ENCODE measurements around the gene TNFAIP8. TPM values are rescaled to one million over a fixed set of nuclear protein-coding genes. Genes with fewer than 3 reads are reported as not detected.
A peak's percentile ranks its signal among the peaks of the same experiment; 100 is the strongest.

TNFAIP8 gene
- total and polyA plus RNA-seq, 9 of the 15 experiments (the other 6 are each of a cell fraction or from before 2014, with no cell fraction given), result 29.9 to 52.2 (median 44.8) TPM

DNA sequence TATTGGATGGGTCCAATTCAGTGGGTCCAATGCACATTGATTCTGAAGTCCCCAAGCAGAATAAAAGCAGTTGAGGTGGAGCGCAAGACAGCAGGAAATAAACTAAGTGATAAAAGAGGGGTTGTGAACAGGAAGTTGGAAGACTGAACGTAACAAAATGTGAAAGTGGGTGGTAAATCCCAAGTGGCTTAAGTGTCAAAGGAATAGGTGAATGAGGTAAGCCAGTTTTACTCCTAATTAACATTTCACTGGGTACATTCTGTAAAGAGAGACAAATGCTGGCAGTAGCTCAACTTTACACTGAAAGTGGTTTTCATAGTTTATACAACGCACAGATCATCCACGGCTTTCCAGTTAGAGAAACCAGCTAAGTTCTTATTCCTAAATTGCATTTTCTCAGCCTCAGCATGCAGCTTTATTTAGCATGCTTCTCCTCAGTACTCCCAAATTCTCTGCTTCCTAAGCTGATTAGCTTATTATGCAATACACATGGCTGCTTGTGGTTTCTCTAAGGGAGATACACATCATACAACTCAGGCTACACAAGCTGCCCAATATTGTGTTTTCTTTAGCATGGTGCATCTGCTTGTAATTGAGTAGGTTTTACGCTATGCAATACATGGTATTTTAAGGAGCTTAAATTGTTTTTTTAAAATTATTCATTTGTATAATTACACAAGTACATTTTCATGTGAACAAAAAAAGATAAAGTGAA, 62.2 kb downstream of the TNFAIP8 start (continued):
- TF ChIP-seq, protein P1, sequence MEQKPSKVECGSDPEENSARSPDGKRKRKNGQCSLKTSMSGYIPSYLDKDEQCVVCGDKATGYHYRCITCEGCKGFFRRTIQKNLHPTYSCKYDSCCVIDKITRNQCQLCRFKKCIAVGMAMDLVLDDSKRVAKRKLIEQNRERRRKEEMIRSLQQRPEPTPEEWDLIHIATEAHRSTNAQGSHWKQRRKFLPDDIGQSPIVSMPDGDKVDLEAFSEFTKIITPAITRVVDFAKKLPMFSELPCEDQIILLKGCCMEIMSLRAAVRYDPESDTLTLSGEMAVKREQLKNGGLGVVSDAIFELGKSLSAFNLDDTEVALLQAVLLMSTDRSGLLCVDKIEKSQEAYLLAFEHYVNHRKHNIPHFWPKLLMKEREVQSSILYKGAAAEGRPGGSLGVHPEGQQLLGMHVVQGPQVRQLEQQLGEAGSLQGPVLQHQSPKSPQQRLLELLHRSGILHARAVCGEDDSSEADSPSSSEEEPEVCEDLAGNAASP (IDR thresholded peaks at IDR 0.05), result no peak
- TF ChIP-seq ZNF780A (CRISPR knock-in tag; IDR thresholded peaks at IDR 0.05) (no peak), MEF2A (IDR thresholded peaks at IDR 0.05; ENCODE audit: control insufficient read depth, low read depth, low read length) (0 out of 2 replicates have a peak, but pooled peaks have one; percentile 11), ZNF165 (CRISPR knock-in tag; IDR thresholded peaks at IDR 0.05; ENCODE audit: borderline replicate concordance) (no peak), TAF9B (IDR thresholded peaks at IDR 0.05; ENCODE audit: partially characterized antibody) (no peak), ZNF764 (CRISPR knock-in tag; IDR thresholded peaks at IDR 0.05; ENCODE audit: low read depth) (no peak), SIRT6 (IDR thresholded peaks at IDR 0.05; ENCODE audit: low read depth, low read length) (no peak), LCOR (CRISPR knock-in tag; IDR thresholded peaks at IDR 0.05) (no peak), POLR2H (tag; IDR thresholded peaks at IDR 0.05; ENCODE audit: low read depth) (peak; percentile 11; the same call in 1 of the 2 replicates), HMG20B (CRISPR knock-in tag; IDR thresholded peaks at IDR 0.05) (no peak), POLR3A (IDR thresholded peaks at IDR 0.05; ENCODE audit: borderline replicate concordance, extremely low read depth, insufficient read depth, insufficient read length) (no peak), EWSR1 (IDR thresholded peaks at IDR 0.05; ENCODE audit: borderline replicate concordance, low read depth, partially characterized antibody) (no peak), FOS (IDR thresholded peaks at IDR 0.05; ENCODE audit: extremely low read depth, insufficient read length) (no peak), MAZ (CRISPR knock-in tag; conservative IDR thresholded peaks at IDR 0.05 in 1 of 2, IDR thresholded peaks at IDR 0.05 in 1 of 2) (no peak), RAD51 (IDR thresholded peaks at IDR 0.05; ENCODE audit: borderline replicate concordance, low read depth) (no peak), CHD2 (IDR thresholded peaks at IDR 0.05; ENCODE audit: low read depth, low read length) (no peak), SP2 (IDR thresholded peaks at IDR 0.05; ENCODE audit: extremely low read depth, low read depth, low read length, poor library complexity, severe bottlenecking) (no peak), ZFP36 (IDR thresholded peaks at IDR 0.05; ENCODE audit: low read depth, low read length, partially characterized antibody) (no peak), DPF2 (IDR thresholded peaks at IDR 0.05) (peak; percentile 68)
- TF ChIP-seq, protein P2, sequence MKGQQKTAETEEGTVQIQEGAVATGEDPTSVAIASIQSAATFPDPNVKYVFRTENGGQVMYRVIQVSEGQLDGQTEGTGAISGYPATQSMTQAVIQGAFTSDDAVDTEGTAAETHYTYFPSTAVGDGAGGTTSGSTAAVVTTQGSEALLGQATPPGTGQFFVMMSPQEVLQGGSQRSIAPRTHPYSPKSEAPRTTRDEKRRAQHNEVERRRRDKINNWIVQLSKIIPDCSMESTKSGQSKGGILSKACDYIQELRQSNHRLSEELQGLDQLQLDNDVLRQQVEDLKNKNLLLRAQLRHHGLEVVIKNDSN (CRISPR knock-in tag; IDR thresholded peaks at IDR 0.05), result no peak
- TF ChIP-seq, protein P3, sequence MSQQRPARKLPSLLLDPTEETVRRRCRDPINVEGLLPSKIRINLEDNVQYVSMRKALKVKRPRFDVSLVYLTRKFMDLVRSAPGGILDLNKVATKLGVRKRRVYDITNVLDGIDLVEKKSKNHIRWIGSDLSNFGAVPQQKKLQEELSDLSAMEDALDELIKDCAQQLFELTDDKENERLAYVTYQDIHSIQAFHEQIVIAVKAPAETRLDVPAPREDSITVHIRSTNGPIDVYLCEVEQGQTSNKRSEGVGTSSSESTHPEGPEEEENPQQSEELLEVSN (IDR thresholded peaks at IDR 0.05; ENCODE audit: borderline replicate concordance in 1 of 2, extremely low read depth in 1 of 2, insufficient read depth in 1 of 2, insufficient read length in 1 of 2, low read depth in 1 of 2, low read length in 1 of 2, poor library complexity in 1 of 2, severe bottlenecking in 1 of 2), result no peak
- TF ChIP-seq, protein P4, sequence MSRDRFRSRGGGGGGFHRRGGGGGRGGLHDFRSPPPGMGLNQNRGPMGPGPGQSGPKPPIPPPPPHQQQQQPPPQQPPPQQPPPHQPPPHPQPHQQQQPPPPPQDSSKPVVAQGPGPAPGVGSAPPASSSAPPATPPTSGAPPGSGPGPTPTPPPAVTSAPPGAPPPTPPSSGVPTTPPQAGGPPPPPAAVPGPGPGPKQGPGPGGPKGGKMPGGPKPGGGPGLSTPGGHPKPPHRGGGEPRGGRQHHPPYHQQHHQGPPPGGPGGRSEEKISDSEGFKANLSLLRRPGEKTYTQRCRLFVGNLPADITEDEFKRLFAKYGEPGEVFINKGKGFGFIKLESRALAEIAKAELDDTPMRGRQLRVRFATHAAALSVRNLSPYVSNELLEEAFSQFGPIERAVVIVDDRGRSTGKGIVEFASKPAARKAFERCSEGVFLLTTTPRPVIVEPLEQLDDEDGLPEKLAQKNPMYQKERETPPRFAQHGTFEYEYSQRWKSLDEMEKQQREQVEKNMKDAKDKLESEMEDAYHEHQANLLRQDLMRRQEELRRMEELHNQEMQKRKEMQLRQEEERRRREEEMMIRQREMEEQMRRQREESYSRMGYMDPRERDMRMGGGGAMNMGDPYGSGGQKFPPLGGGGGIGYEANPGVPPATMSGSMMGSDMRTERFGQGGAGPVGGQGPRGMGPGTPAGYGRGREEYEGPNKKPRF (IDR thresholded peaks at IDR 0.05; ENCODE audit: low read depth, low read length), result no peak
